Memory B cell (primary cell): ENCODE measurements around the gene IKZF1.

Experiments used
- ATAC-seq: fragments of 150-1000 bp; cut with Tn5 transposase; 2 replicates; pipeline ENCODE4 v1.10.0; 2021; ENCODE audit warnings: low read depth, mild to moderate bottlenecking, moderate library complexity
- DNase-seq, 2 donors: peaks; one replicate each; pipeline ENCODE4 v3.0.0; 2022; ENCODE audit warnings: low spot score in 2 of 2
- H3K27ac Mint-ChIP-seq: one replicate; pipeline ENCODE4 v1.8.0; 2022; ENCODE audit warnings: mild to moderate bottlenecking, moderate library complexity, mixed read lengths
- H3K27me3 Mint-ChIP-seq: one replicate; pipeline ENCODE4 v1.8.0; 2022; ENCODE audit warnings: mixed read lengths
- H3K36me3 Mint-ChIP-seq: one replicate; pipeline ENCODE4 v1.8.0; 2022; ENCODE audit warnings: mild to moderate bottlenecking, mixed read lengths
- H3K4me1 Mint-ChIP-seq: one replicate; pipeline ENCODE4 v1.8.0; 2022; ENCODE audit warnings: mixed read lengths
- H3K4me3 Mint-ChIP-seq: one replicate; pipeline ENCODE4 v1.8.0; 2022; ENCODE audit warnings: mild to moderate bottlenecking, moderate library complexity, mixed read lengths
- H3K9me3 Mint-ChIP-seq: one replicate; pipeline ENCODE4 v1.8.0; 2022; ENCODE audit warnings: mixed read lengths

Gene IKZF1

GRCh38 chr7:50393076-50393475 is 88.6 kb downstream of the IKZF1 start:
- Mint-ChIP-seq H3K4me1 (peaks cover 65% of the 10 kb centered on the region), H3K9me3 (no peaks in the 10 kb centered on the region), H3K27ac (peak overlapping the region; percentile 92), H3K27me3 (no peaks in the 10 kb centered on the region), H3K4me3 (peak overlapping the region; percentile 67), H3K36me3 (peaks cover 54% of the 10 kb centered on the region)
- DNase-seq (no peak), ATAC-seq (no peak)

GRCh38 chr7:50393547-50394252 is 89.2 kb downstream of the IKZF1 start:
- no peaks in the 10 kb centered on the region for H3K9me3 Mint-ChIP-seq
- H3K36me3 Mint-ChIP-seq, result peaks cover 60% of the 10 kb centered on the region
- H3K27me3 Mint-ChIP-seq, result no peaks in the 10 kb centered on the region
- peak overlapping the region; percentile 92 for H3K27ac Mint-ChIP-seq
- peak overlapping the region; percentile 67 for H3K4me3 Mint-ChIP-seq
- peak in 1 of 2 donors; percentile 47 for DNase-seq
- peak; percentile 88 for ATAC-seq
- H3K4me1 Mint-ChIP-seq, result peaks cover 71% of the 10 kb centered on the region

- Mint-ChIP-seq H3K4me3 (peak overlapping the region; percentile 67), H3K27ac (peak overlapping the region; percentile 92), H3K4me1 (peaks cover 67% of the 10 kb centered on the region), H3K36me3 (peaks cover 58% of the 10 kb centered on the region), H3K27me3 (no peaks in the 10 kb centered on the region), H3K9me3 (no peaks in the 10 kb centered on the region)
- ATAC-seq, result no peak
- DNase-seq, result no peak
These were observed 89.8 kb downstream of the IKZF1 start for GRCh38 chr7:50394315-50394714.

- peaks cover 53% of the 10 kb centered on the region for H3K4me1 Mint-ChIP-seq
- H3K4me3 Mint-ChIP-seq, result peak overlapping the region; percentile 30
- ATAC-seq, result no peak
These were observed 92.3 kb downstream of the IKZF1 start for GRCh38 chr7:50396856-50397255.

GRCh38 chr7:50397320-50397970 is 92.9 kb downstream of the IKZF1 start:
- DNase-seq, result no peak
- H3K36me3 Mint-ChIP-seq, result peaks cover 61% of the 10 kb centered on the region
- peak; percentile 55 for ATAC-seq
- no peaks in the 10 kb centered on the region for H3K27me3 Mint-ChIP-seq
- H3K4me3 Mint-ChIP-seq, result peak overlapping the region; percentile 28
- peak overlapping the region; percentile 94 for H3K27ac Mint-ChIP-seq
- peaks cover 51% of the 10 kb centered on the region for H3K4me1 Mint-ChIP-seq
- H3K9me3 Mint-ChIP-seq, result no peaks in the 10 kb centered on the region

More at GRCh38 chr7:50396856-50397255, 92.3 kb downstream of the IKZF1 start:
- Mint-ChIP-seq H3K27ac (peak overlapping the region; percentile 94), H3K36me3 (peaks cover 60% of the 10 kb centered on the region), H3K27me3 (no peaks in the 10 kb centered on the region), H3K9me3 (no peaks in the 10 kb centered on the region)
- DNase-seq, result no peak

- Mint-ChIP-seq H3K4me1 (peaks cover 50% of the 10 kb centered on the region), H3K9me3 (no peaks in the 10 kb centered on the region), H3K27ac (peak overlapping the region; percentile 94), H3K4me3 (peak overlapping the region; percentile 37), H3K36me3 (peaks cover 58% of the 10 kb centered on the region), H3K27me3 (no peaks in the 10 kb centered on the region)
- no peak for ATAC-seq
- no peak for DNase-seq
These were observed 93.4 kb downstream of the IKZF1 start for GRCh38 chr7:50397971-50398324.

GRCh38 chr7:50399206-50399605 is 94.7 kb downstream of the IKZF1 start:
- H3K4me3 Mint-ChIP-seq, result no peak overlapping the region
- ATAC-seq (no peak), DNase-seq (no peak)
- H3K36me3 Mint-ChIP-seq, result peaks cover 57% of the 10 kb centered on the region
- H3K9me3 Mint-ChIP-seq, result no peaks in the 10 kb centered on the region
- H3K27me3 Mint-ChIP-seq, result no peaks in the 10 kb centered on the region
- peaks cover 47% of the 10 kb centered on the region for H3K4me1 Mint-ChIP-seq
- peak overlapping the region; percentile 94 for H3K27ac Mint-ChIP-seq

- DNase-seq (no peak), ATAC-seq (no peak)
- H3K36me3 Mint-ChIP-seq, result peaks cover 57% of the 10 kb centered on the region
- no peak overlapping the region for H3K4me3 Mint-ChIP-seq
- no peak overlapping the region for H3K27ac Mint-ChIP-seq
- H3K9me3 Mint-ChIP-seq, result no peaks in the 10 kb centered on the region
- peaks cover 48% of the 10 kb centered on the region for H3K4me1 Mint-ChIP-seq
- H3K27me3 Mint-ChIP-seq, result no peaks in the 10 kb centered on the region
These were observed 95.1 kb downstream of the IKZF1 start for GRCh38 chr7:50399635-50400034.

- H3K27ac Mint-ChIP-seq, result peak overlapping the region; percentile 95
- DNase-seq (no peak), ATAC-seq (no peak)
- H3K36me3 Mint-ChIP-seq, result peaks cover 57% of the 10 kb centered on the region
- peaks cover 50% of the 10 kb centered on the region for H3K4me1 Mint-ChIP-seq
- H3K9me3 Mint-ChIP-seq, result no peaks in the 10 kb centered on the region
- H3K27me3 Mint-ChIP-seq, result no peaks in the 10 kb centered on the region
- H3K4me3 Mint-ChIP-seq, result no peak overlapping the region
These were observed 95.6 kb downstream of the IKZF1 start for GRCh38 chr7:50400114-50400513.

- no peaks in the 10 kb centered on the region for H3K9me3 Mint-ChIP-seq
- peaks cover 39% of the 10 kb centered on the region for H3K36me3 Mint-ChIP-seq
- peak overlapping the region; percentile 95 for H3K27ac Mint-ChIP-seq
- H3K27me3 Mint-ChIP-seq, result no peaks in the 10 kb centered on the region
- peaks cover 64% of the 10 kb centered on the region for H3K4me1 Mint-ChIP-seq
- DNase-seq (no peak), ATAC-seq (peak; percentile 17)
- H3K4me3 Mint-ChIP-seq, result no peak overlapping the region
These were observed 99.9 kb downstream of the IKZF1 start for GRCh38 chr7:50404392-50404791.

- peak overlapping the region; percentile 95 for H3K27ac Mint-ChIP-seq
- H3K4me3 Mint-ChIP-seq, result peak overlapping the region; percentile 65
- no peaks in the 10 kb centered on the region for H3K9me3 Mint-ChIP-seq
- no peaks in the 10 kb centered on the region for H3K27me3 Mint-ChIP-seq
- ATAC-seq (peak; percentile 50), DNase-seq (peak in 1 of 2 donors; percentile 21)
- H3K4me1 Mint-ChIP-seq, result peaks cover 68% of the 10 kb centered on the region
- peaks cover 33% of the 10 kb centered on the region for H3K36me3 Mint-ChIP-seq
These were observed 100.7 kb downstream of the IKZF1 start for GRCh38 chr7:50405221-50405620.

- Mint-ChIP-seq H3K9me3 (no peaks in the 10 kb centered on the region), H3K4me3 (peak overlapping the region; percentile 51), H3K36me3 (peaks cover 18% of the 10 kb centered on the region), H3K27ac (peak overlapping the region; percentile 95), H3K4me1 (peaks cover 83% of the 10 kb centered on the region), H3K27me3 (no peaks in the 10 kb centered on the region)
- DNase-seq (no peak), ATAC-seq (no peak)
These were observed 102.4 kb downstream of the IKZF1 start for GRCh38 chr7:50406935-50407334.

- Mint-ChIP-seq H3K27ac (peak overlapping the region; percentile 95), H3K4me3 (peak overlapping the region; percentile 60)
- peak; percentile 42 to 53 for DNase-seq
These were observed 105.6 kb downstream of the IKZF1 start for GRCh38 chr7:50409856-50410745.

GRCh38 chr7:50411332-50411731 is 106.8 kb downstream of the IKZF1 start:
- Mint-ChIP-seq H3K36me3 (peaks cover 2% of the 10 kb centered on the region), H3K27ac (peak overlapping the region; percentile 95), H3K4me1 (peaks cover 87% of the 10 kb centered on the region), H3K4me3 (peak overlapping the region; percentile 46), H3K9me3 (no peaks in the 10 kb centered on the region), H3K27me3 (no peaks in the 10 kb centered on the region)
- ATAC-seq (peak; percentile 34), DNase-seq (peak in 1 of 2 donors; percentile 23)

More at GRCh38 chr7:50409856-50410745, 105.6 kb downstream of the IKZF1 start:
- Mint-ChIP-seq H3K27me3 (no peaks in the 10 kb centered on the region), H3K9me3 (no peaks in the 10 kb centered on the region), H3K4me1 (peaks cover 88% of the 10 kb centered on the region), H3K36me3 (peaks cover 4% of the 10 kb centered on the region)
- peak; percentile 67 for ATAC-seq
